Measurements from ENCODE around the gene HTRA2. TPM values are rescaled to one million over a fixed set of nuclear protein-coding genes. Genes with fewer than 3 reads are reported as not detected.

HTRA2 gene
- total and polyA plus RNA-seq, 9 of the 15 experiments (the other 6 are each of a cell fraction or from before 2014, with no cell fraction given): 54.2 to 71.2 (median 65.8) TPM

DNA sequence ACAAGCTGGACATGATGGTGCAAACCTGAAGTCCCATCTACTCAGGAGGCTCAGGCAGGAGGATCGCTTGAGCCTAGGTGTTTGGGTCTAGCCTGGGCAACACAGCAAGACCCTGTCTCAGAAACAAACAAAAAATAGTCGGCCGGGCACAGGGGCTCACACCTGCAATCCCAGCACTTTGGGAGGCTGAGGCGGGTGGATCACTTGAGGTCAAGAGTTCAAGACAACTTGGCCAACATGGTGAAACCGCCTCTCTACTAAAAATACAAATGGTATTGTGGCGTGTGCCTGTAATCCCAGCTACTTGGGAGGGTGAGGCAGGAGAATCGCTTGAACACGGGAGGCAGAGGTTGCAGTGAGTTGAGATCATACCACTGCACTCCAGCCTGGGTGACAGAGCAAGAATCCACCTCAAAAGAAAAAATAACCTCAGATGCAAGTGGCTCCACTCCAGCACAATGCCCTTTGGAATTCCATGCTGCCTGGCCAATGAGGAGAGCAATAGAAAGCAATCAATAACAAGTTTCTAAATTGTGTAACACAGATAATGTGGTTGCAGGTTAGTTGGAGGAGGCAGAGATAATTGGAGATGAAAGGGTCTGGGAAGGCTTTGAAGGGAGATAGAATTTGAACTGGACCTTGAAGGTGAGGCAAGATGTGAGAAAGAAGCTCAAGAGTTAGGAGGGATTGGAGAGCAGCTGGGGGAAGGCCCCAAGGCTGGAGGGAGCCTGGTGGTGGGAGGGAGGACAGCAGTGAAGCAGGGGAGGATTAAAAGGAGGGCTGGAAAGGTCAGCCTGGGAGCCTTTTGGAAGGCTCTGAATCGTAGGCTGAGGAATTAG is 40.9 kb upstream of the HTRA2 start:
- intact Hi-C loops (cut with micrococcal nuclease) (no loop called here), in situ Hi-C loops (cut with MboI) (loop anchor here (5.0 kb wide), 1 partner anchor 83 kb away; no protein-coding TSS in a partner anchor)
- ChIA-PET CTCF (ENCODE audit: low intra/inter-chr PET ratio) (no interaction called here), POLR2A (interaction anchor here (1.2 to 2.4 kb wide), 3 partner anchors 8 to 15 kb away, joined by 5 to 13 read pairs (median 6); no protein-coding TSS in a partner anchor)
- Histone ChIP-seq H2AFZ (ENCODE audit: low read depth, low read length) (no peak overlapping the region), H3K9me1 (ENCODE audit: control insufficient read depth, insufficient read depth, low read length) (no peaks in the 10 kb centered on the region), H3K4me2 (ENCODE audit: insufficient read depth, low read length) (no peak overlapping the region), H3K9me3 (replicated peaks; ENCODE audit: control insufficient read depth, insufficient read depth, low read depth, low read length) (no peaks in the 10 kb centered on the region), H3K36me3 (ENCODE audit: control insufficient read depth, insufficient read depth, low read length) (peaks cover 57% of the 10 kb centered on the region; the same call in 2 of the 3 replicates), H4K20me1 (replicated peaks; ENCODE audit: control insufficient read depth, insufficient read depth, low read length) (no peaks in the 10 kb centered on the region), H3K79me2 (ENCODE audit: control insufficient read depth, insufficient read depth, low read length) (0 out of 3 replicates have a peak, but pooled peaks cover 3% of the 10 kb centered on the region), H3K4me1 (replicated peaks in 1 of 2; ENCODE audit: control insufficient read depth in 2 of 2, insufficient read depth in 2 of 2, low read length in 2 of 2) (peaks cover 4 to 8% of the 10 kb centered on the region in 2 experiments; a peak in 4 of 5 replicates), H3K4me3 (no peak overlapping the region), H3K27ac (ENCODE audit: extremely low read depth, low read depth, low read length) (no peak overlapping the region; the same call in 2 of the 3 replicates), H3K9ac (ENCODE audit: insufficient read depth in 1 of 2, low read depth in 2 of 2, low read length in 2 of 2) (peak overlapping the region in 1 of 2 experiments; percentile 52; a peak in 1 of 4 replicates), H3K27me3 (ENCODE audit: control insufficient read depth in 2 of 2, insufficient read depth in 2 of 2, low read length in 2 of 2) (no peaks in the 10 kb centered on the region)
- FAIRE-seq (no peak), ATAC-seq (peak; percentile 71), DNase-seq (ENCODE audit: extremely low read depth in 1 of 4, low spot score in 3 of 4) (no peak)
- WGBS (ENCODE audit: insufficient coverage, low coverage, missing lambda C conversion rate): 73% methylated on average over 9 of the region's 9 CpGs
- BruUV-seq (replicated peaks): no TSS peak
- no peak for TF ChIP-seq SRF (CRISPR knock-in tag; IDR thresholded peaks at IDR 0.05)
- no peak for TF ChIP-seq HOXB6 (CRISPR knock-in tag; IDR thresholded peaks at IDR 0.05; ENCODE audit: borderline replicate concordance)
- TF ChIP-seq SMARCB1 (IDR thresholded peaks at IDR 0.05; ENCODE audit: insufficient read length, low read depth): no peak
- TF ChIP-seq KLF16 (IDR thresholded peaks at IDR 0.05): no peak
- TF ChIP-seq STAT5A (IDR thresholded peaks at IDR 0.05; ENCODE audit: borderline replicate concordance, low read length): no peak
- TF ChIP-seq VEZF1 (CRISPR knock-in tag; IDR thresholded peaks at IDR 0.05): no peak
- TF ChIP-seq KLF13 (tag; IDR thresholded peaks at IDR 0.05; ENCODE audit: borderline replicate concordance, low read depth): no peak

Measured in K562 (cell line).